Liver (tissue), 9 donors: ENCODE measurements around the gene ZCCHC17. TPM values are rescaled to one million over a fixed set of nuclear protein-coding genes. Genes with fewer than 3 reads are reported as not detected.

ENCODE experiments used
- DNase-seq: peaks from one replicate; pipeline ENCODE4 v3.0.0-alpha.2; 2017; ENCODE audit warnings: low spot score
- H3K27ac ChIP-seq, 2 donors: one replicate each; pipeline ENCODE4 v1.7.0; 2013; ENCODE audit warnings: inconsistent platforms in 2 of 2, low read length in 2 of 2, control low read depth in 1 of 2, low read depth in 1 of 2, mild to moderate bottlenecking in 1 of 2
- H3K27me3 ChIP-seq, 4 donors: one replicate each; pipeline versions ENCODE4 v1.6.1 to v1.7.0; 2013; ENCODE audit warnings: low read length in 3 of 4, inconsistent platforms in 1 of 4, mild to moderate bottlenecking in 1 of 4, moderate library complexity in 1 of 4; ENCODE audit not compliant: control insufficient read depth in 4 of 4, insufficient read depth in 4 of 4
- H3K36me3 ChIP-seq, 4 donors: one replicate each; pipeline versions ENCODE4 v1.6.1 to v1.7.0; 2013; ENCODE audit warnings: low read length in 3 of 4, mild to moderate bottlenecking in 3 of 4, low read depth in 1 of 4, moderate library complexity in 1 of 4; ENCODE audit not compliant: control insufficient read depth in 4 of 4, insufficient read depth in 3 of 4
- H3K4me1 ChIP-seq, 4 donors: one replicate each; pipeline versions ENCODE4 v1.6.1 to v1.7.0; 2013; ENCODE audit warnings: low read length in 3 of 4, mild to moderate bottlenecking in 3 of 4, moderate library complexity in 1 of 4; ENCODE audit not compliant: control insufficient read depth in 4 of 4, insufficient read depth in 4 of 4
- H3K4me3 ChIP-seq, 3 donors: one replicate each; pipeline versions ENCODE4 v1.6.1 to v1.7.0; 2013; ENCODE audit warnings: low read length in 3 of 3, control low read depth in 1 of 3, low read depth in 1 of 3, mild to moderate bottlenecking in 1 of 3
- H3K9ac ChIP-seq, 2 donors: one replicate each; pipeline ENCODE4 v1.7.0; 2013; ENCODE audit warnings: low read length in 2 of 2, mild to moderate bottlenecking in 2 of 2, moderate library complexity in 2 of 2, control low read depth in 1 of 2, low read depth in 1 of 2
- H3K9me3 ChIP-seq, 4 donors: one replicate each; pipeline versions ENCODE4 v1.6.1 to v1.7.0; 2013; ENCODE audit warnings: low read length in 3 of 4; ENCODE audit not compliant: control insufficient read depth in 4 of 4
- ATF3 ChIP-seq: IDR thresholded peaks from 2 replicates; pipeline ENCODE4 v1.6.1; 2016; ENCODE audit warnings: antibody characterized with exemption
- EGR1 ChIP-seq, 2 donors: IDR thresholded peaks; 2 replicates each; pipeline ENCODE4 v1.6.1; 2016 to 2018; ENCODE audit warnings: antibody characterized with exemption in 2 of 2, low read depth in 2 of 2
- FOXA1 ChIP-seq: IDR thresholded peaks from 2 replicates; pipeline ENCODE4 v1.6.1; 2016; ENCODE audit warnings: antibody characterized with exemption
- FOXA2 ChIP-seq: IDR thresholded peaks from 2 replicates; pipeline ENCODE4 v1.6.1; 2016; ENCODE audit warnings: antibody characterized with exemption
- GABPA ChIP-seq, 2 donors: IDR thresholded peaks in 1 of 2; conservative IDR thresholded peaks in 1 of 2; 2 replicates each; pipeline ENCODE4 v1.6.1; 2016; ENCODE audit warnings: antibody characterized with exemption in 2 of 2, mild to moderate bottlenecking in 1 of 2, moderate library complexity in 1 of 2
- HNF4A ChIP-seq, 2 donors: conservative IDR thresholded peaks; 2 replicates each; pipeline ENCODE4 v1.6.1; 2016; ENCODE audit warnings: antibody characterized with exemption in 2 of 2, mild to moderate bottlenecking in 2 of 2
- HNF4G ChIP-seq: IDR thresholded peaks from 2 replicates; pipeline ENCODE4 v1.6.1; 2016; ENCODE audit warnings: antibody characterized with exemption
- JUND ChIP-seq, 2 donors: IDR thresholded peaks; 2 replicates each; pipeline ENCODE4 v1.6.1; 2016; ENCODE audit warnings: antibody characterized with exemption in 2 of 2
- MAX ChIP-seq: IDR thresholded peaks from 2 replicates; pipeline ENCODE4 v1.6.1; 2016; ENCODE audit warnings: antibody characterized with exemption
- NR2F2 ChIP-seq: IDR thresholded peaks from 2 replicates; pipeline ENCODE4 v1.6.1; 2016; ENCODE audit warnings: antibody characterized with exemption
- RAD21 ChIP-seq, 2 donors: IDR thresholded peaks; 2 replicates each; pipeline ENCODE4 v1.6.1; 2016; ENCODE audit warnings: antibody characterized with exemption in 2 of 2, mild to moderate bottlenecking in 2 of 2
- RXRA ChIP-seq, 2 donors: IDR thresholded peaks; 2 replicates each; pipeline ENCODE4 v1.6.1; 2017 to 2018; ENCODE audit warnings: antibody characterized with exemption in 2 of 2, mild to moderate bottlenecking in 1 of 2
- SP1 ChIP-seq: IDR thresholded peaks from 2 replicates; pipeline ENCODE4 v1.6.1; 2018; ENCODE audit warnings: antibody characterized with exemption, mild to moderate bottlenecking
- TAF1 ChIP-seq: conservative IDR thresholded peaks from 2 replicates; pipeline ENCODE4 v1.6.1; 2016; ENCODE audit warnings: antibody characterized with exemption, mild to moderate bottlenecking
- YY1 ChIP-seq: IDR thresholded peaks from 2 replicates; pipeline ENCODE4 v1.6.1; 2016; ENCODE audit warnings: antibody characterized with exemption, mild to moderate bottlenecking
- ZBTB33 ChIP-seq: IDR thresholded peaks from 2 replicates; pipeline ENCODE4 v1.6.1; 2016; ENCODE audit warnings: antibody characterized with exemption
- WGBS: extraction: QIAGEN DNeasy Blood & Tissue Kit; methylation state at CpG from one replicate; pipeline ENCODE4 v1.1.7; 2013; 5-methylcytosine and 5-hydroxymethylcytosine counted together
- polyA plus RNA-seq, 2 donors: library from polyadenylated mRNA; stranded (reverse) in 1 of 2; unstranded in 1 of 2; fragments of 200-250 nt in 1 of 2; fragments of >200 nt in 1 of 2; fragmentation: Nextera tagmentation in 1 of 2; extraction: Ambion mirVana in 1 of 2; gene quantifications; one replicate each; pipeline versions ENCODE4 v1.2.1 to v1.2.3, GENCODE V29; 2013 to 2015
- total RNA-seq, 2 donors: library from RNA; depleted of rRNA; stranded (reverse); fragments of >200 nt; gene quantifications; one replicate each; pipeline ENCODE4 v1.2.3, GENCODE V29; 2014
- TF ChIP-seq, protein P1 (sequence below): IDR thresholded peaks from 2 replicates; pipeline ENCODE4 v1.6.1; 2016; ENCODE audit warnings: antibody characterized with exemption, mild to moderate bottlenecking
- TF ChIP-seq, protein P2 (sequence below): fragments of 150-350 bp; IDR thresholded peaks from 2 replicates; pipeline ENCODE4 v1.5.1; 2017; ENCODE audit warnings: improper control_type of control experiment, low read depth, low read length; ENCODE audit not compliant: missing input control
- donor health status: healthy.
- donor health status: healthy.
- donor health status: healthy.
- donor health status: healthy.
- donor health status: healthy.

The ZCCHC17 gene
- total RNA-seq (1 to 10 TPM; 7.4 to 9.0 TPM), polyA plus RNA-seq (10 to 100 TPM in 1 of 2 donors, 1 to 10 TPM in 1; 9.4 to 15.1 TPM)

DNA sequence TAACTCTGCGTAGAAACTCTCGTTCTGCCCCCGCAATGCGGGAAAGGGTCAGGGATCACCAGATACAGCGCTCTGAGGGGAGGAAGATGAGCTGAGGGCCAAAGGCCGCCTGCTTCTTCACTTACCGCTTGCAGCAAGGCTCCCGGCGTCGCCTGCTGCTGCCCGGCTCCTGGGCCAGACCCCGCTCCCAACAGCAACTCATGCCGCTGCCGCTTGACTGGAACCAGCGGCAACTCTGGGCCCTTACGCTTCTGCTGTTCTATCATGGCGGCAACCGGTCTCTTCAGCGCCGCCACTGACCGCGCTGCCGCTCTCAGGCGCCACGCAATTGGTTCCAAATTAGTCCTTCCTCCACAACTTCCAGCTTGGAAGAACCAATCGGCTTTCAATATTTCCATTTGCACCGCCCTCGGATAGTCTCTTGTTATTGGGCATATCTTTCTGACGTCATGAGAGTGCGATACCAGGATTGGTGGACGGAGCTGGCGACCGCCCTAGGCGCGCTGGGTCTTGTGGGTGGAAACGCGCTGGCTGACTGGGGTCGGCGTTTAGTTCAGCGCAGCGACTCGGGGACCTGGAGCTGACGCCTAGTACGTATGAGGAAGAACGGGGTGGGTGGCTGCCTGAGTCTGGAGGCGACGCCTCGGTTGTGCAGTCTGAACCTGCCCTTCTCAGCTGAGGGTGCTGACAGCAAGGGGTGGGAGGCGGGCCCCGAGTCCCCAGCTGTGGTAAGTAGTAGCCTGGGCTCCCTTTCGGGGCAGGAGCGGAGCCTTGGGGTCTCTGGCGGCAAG, at the start of gene ZCCHC17, which contains the start of gene SNRNP40:
Gene ZCCHC17 (plus strand): TSS at position 547 of the 791 bp plus-strand sequence. CDS start 13,067 bp downstream, outside the sequence.
Gene SNRNP40 (minus strand): TSS at position 303 of the 791 bp plus-strand sequence. CDS start 37 bp downstream, at position 266.
- H3K36me3 ChIP-seq: peaks cover 5 to 13% (median 9%) of the 10 kb centered on the region in 4 donors
- peak within 1 kb of the TSS; percentile 76 to 100 (median 99) for H3K4me3 ChIP-seq
- peak within 1 kb of the TSS; percentile 68 to 84 for H3K9ac ChIP-seq
- WGBS: under 1% methylated on average over 53 of the region's 53 CpGs
- peaks cover 3 to 24% (median 16%) of the 10 kb centered on the region in 4 donors for H3K4me1 ChIP-seq
- peak within 1 kb of the TSS; percentile 81 to 89 for H3K27ac ChIP-seq
- peak; percentile 93 for DNase-seq
- TF ChIP-seq RAD21 (IDR thresholded peaks at IDR 0.05): peak; percentile 6 to 38
- no peak for TF ChIP-seq JUND (IDR thresholded peaks at IDR 0.05)
- peak; percentile 60 for TF ChIP-seq MAX
- peak in 1 of 2 donors; percentile 48 for TF ChIP-seq EGR1 (IDR thresholded peaks at IDR 0.05; ENCODE audit: low read depth in 2 of 2)
- peak in 1 of 2 donors; percentile 85 for TF ChIP-seq GABPA (IDR thresholded peaks at IDR 0.05 in 1 of 2, conservative IDR thresholded peaks at IDR 0.05 in 1 of 2)
- peak in 1 of 2 donors; percentile 18 for TF ChIP-seq HNF4A (conservative IDR thresholded peaks at IDR 0.05)
- no peak for TF ChIP-seq ZBTB33
- peak; percentile 65 for TF ChIP-seq TAF1
- TF ChIP-seq, protein P1, sequence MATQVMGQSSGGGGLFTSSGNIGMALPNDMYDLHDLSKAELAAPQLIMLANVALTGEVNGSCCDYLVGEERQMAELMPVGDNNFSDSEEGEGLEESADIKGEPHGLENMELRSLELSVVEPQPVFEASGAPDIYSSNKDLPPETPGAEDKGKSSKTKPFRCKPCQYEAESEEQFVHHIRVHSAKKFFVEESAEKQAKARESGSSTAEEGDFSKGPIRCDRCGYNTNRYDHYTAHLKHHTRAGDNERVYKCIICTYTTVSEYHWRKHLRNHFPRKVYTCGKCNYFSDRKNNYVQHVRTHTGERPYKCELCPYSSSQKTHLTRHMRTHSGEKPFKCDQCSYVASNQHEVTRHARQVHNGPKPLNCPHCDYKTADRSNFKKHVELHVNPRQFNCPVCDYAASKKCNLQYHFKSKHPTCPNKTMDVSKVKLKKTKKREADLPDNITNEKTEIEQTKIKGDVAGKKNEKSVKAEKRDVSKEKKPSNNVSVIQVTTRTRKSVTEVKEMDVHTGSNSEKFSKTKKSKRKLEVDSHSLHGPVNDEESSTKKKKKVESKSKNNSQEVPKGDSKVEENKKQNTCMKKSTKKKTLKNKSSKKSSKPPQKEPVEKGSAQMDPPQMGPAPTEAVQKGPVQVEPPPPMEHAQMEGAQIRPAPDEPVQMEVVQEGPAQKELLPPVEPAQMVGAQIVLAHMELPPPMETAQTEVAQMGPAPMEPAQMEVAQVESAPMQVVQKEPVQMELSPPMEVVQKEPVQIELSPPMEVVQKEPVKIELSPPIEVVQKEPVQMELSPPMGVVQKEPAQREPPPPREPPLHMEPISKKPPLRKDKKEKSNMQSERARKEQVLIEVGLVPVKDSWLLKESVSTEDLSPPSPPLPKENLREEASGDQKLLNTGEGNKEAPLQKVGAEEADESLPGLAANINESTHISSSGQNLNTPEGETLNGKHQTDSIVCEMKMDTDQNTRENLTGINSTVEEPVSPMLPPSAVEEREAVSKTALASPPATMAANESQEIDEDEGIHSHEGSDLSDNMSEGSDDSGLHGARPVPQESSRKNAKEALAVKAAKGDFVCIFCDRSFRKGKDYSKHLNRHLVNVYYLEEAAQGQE: peak; percentile 15
- TF ChIP-seq RXRA (IDR thresholded peaks at IDR 0.05): peak; percentile 25 to 30
- peak; percentile 74 for TF ChIP-seq NR2F2
- TF ChIP-seq YY1: peak; percentile 98
- no peak for TF ChIP-seq HNF4G
- TF ChIP-seq, protein P2, sequence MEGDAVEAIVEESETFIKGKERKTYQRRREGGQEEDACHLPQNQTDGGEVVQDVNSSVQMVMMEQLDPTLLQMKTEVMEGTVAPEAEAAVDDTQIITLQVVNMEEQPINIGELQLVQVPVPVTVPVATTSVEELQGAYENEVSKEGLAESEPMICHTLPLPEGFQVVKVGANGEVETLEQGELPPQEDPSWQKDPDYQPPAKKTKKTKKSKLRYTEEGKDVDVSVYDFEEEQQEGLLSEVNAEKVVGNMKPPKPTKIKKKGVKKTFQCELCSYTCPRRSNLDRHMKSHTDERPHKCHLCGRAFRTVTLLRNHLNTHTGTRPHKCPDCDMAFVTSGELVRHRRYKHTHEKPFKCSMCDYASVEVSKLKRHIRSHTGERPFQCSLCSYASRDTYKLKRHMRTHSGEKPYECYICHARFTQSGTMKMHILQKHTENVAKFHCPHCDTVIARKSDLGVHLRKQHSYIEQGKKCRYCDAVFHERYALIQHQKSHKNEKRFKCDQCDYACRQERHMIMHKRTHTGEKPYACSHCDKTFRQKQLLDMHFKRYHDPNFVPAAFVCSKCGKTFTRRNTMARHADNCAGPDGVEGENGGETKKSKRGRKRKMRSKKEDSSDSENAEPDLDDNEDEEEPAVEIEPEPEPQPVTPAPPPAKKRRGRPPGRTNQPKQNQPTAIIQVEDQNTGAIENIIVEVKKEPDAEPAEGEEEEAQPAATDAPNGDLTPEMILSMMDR: no peak
- TF ChIP-seq SP1: peak; percentile 94
- no peak for TF ChIP-seq FOXA1
- no peak for TF ChIP-seq ATF3
- no peak for TF ChIP-seq FOXA2
- H3K27me3 ChIP-seq: no peaks in the 10 kb centered on the region
- no peaks in the 10 kb centered on the region for H3K9me3 ChIP-seq
